ENCODE data around the gene CLEC16A. TPM values are rescaled to one million over a fixed set of nuclear protein-coding genes. Genes with fewer than 3 reads are reported as not detected.

The CLEC16A gene
- total and polyA plus RNA-seq, 2 donors (not counting 1 experiment from before 2014, with no cell fraction given): 21.9 to 79.5 TPM

DNA sequence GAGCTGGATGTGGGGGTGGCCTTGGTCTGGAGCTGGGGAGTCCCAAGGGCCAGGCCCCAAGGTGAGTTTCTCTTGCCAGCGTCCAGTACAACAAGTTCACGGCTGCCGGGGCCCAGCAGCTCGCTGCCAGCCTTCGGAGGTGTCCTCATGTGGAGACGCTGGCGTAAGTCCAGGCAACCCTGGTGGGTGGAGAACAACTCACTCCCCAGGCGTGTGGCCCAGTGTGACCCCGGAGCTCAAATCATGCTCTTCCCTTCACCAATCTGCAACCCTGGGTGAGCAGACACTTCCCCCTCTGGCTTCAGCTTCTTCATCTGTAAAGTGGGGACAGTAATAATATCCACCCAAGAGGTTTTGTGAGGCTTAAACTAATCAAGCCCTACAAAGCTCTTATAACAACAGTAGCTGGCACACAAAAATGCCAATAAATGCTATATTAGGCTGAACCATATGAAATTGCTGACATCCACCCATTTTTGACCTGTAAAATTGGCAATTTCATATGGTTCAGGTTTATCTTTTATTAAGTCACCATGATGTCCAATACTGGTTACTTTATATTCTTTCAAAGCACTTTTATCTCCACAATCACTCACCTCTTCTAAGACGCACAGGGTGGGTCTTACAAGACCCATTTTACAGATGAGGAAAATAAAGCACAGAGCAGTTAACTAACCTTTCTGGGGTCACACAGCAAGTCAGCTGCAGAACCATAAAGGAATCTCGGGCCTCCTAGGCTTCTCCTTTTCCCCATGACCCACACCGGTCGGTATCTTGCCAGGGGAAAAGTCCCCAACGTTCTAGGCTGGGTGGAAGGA is 21.8 kb upstream of the CLEC16A start:
- Mint-ChIP-seq H3K27ac (peak overlapping the region; percentile 71), H3K4me1 (peaks cover 37% of the 10 kb centered on the region), H3K27me3 (no peaks in the 10 kb centered on the region), H3K9me3 (ENCODE audit: insufficient read depth) (no peaks in the 10 kb centered on the region), H3K4me3 (no peak overlapping the region)
- H3K36me3 ChIP-seq (replicated peaks in 1 of 2; ENCODE audit: control extremely low read depth in 1 of 2, control insufficient read depth in 1 of 2, extremely low read depth in 1 of 2, insufficient read depth in 2 of 2, low read length in 1 of 2): peaks cover 3 to 86% of the 10 kb centered on the region in 2 experiments
- no peak overlapping the region for H3K4me3 ChIP-seq (ENCODE audit: control extremely low read depth in 1 of 5, extremely low read depth in 1 of 5, insufficient read depth in 1 of 5, low read depth in 2 of 5, low read length in 4 of 5)
- CTCF ChIA-PET: interaction anchor here (0.9 to 2.4 kb wide), 7 partner anchors 9 to 409 kb away, joined by 3 to 8 read pairs (median 3); partner anchors contain the start of gene CIITA
- POLR2A ChIA-PET: interaction anchor here (0.6 to 0.9 kb wide), 2 partner anchors 18 to 43 kb away, joined by 3 read pairs; no protein-coding TSS in a partner anchor
- H3K79me2 ChIP-seq (ENCODE audit: control insufficient read depth, insufficient read depth, low read length): peaks cover 9% of the 10 kb centered on the region
- H2AFZ ChIP-seq (ENCODE audit: insufficient read depth, low read depth, low read length, poor library complexity, severe bottlenecking): no peak overlapping the region
- peaks cover 19 to 39% of the 10 kb centered on the region in 2 donors for H3K4me1 ChIP-seq (ENCODE audit: control insufficient read depth in 2 of 2, insufficient read depth in 2 of 2, low read length in 2 of 2)
- 99% methylated on average over 8 of the region's 14 CpGs for WGBS (ENCODE audit: insufficient coverage)
- H4K20me1 ChIP-seq (ENCODE audit: control insufficient read depth, insufficient read depth, low read length, poor library complexity, severe bottlenecking): peaks cover 85% of the 10 kb centered on the region
- peak overlapping the region in 1 of 2 donors; percentile 3 for H3K27ac ChIP-seq (ENCODE audit: low read length in 2 of 2)
- DNase-seq (no peak), ATAC-seq (ENCODE audit: low read depth) (no peak)
- intact Hi-C loops (cut with micrococcal nuclease): no loop called here
- TF ChIP-seq, protein P1, sequence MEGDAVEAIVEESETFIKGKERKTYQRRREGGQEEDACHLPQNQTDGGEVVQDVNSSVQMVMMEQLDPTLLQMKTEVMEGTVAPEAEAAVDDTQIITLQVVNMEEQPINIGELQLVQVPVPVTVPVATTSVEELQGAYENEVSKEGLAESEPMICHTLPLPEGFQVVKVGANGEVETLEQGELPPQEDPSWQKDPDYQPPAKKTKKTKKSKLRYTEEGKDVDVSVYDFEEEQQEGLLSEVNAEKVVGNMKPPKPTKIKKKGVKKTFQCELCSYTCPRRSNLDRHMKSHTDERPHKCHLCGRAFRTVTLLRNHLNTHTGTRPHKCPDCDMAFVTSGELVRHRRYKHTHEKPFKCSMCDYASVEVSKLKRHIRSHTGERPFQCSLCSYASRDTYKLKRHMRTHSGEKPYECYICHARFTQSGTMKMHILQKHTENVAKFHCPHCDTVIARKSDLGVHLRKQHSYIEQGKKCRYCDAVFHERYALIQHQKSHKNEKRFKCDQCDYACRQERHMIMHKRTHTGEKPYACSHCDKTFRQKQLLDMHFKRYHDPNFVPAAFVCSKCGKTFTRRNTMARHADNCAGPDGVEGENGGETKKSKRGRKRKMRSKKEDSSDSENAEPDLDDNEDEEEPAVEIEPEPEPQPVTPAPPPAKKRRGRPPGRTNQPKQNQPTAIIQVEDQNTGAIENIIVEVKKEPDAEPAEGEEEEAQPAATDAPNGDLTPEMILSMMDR (IDR thresholded peaks at IDR 0.05): no peak
- TF ChIP-seq EZH2 (IDR thresholded peaks at IDR 0.05; ENCODE audit: borderline replicate concordance, insufficient read depth, low read depth, low read length, poor library complexity, severe bottlenecking): no peak
- H3K9ac ChIP-seq (ENCODE audit: low read length): no peak overlapping the region
- no peaks in the 10 kb centered on the region for H3K27me3 ChIP-seq (replicated peaks in 1 of 4; ENCODE audit: control extremely low read depth in 1 of 4, control insufficient read depth in 3 of 4, insufficient read depth in 4 of 4, low read length in 3 of 4)
- H3K9me3 ChIP-seq (ENCODE audit: control extremely low read depth in 1 of 3, control insufficient read depth in 2 of 3, insufficient read depth in 1 of 3, low read length in 2 of 3): peaks cover 0 to 5% (median 0%) of the 10 kb centered on the region in 3 donors
- H3K4me2 ChIP-seq (replicated peaks; ENCODE audit: low read depth, low read length, poor library complexity, severe bottlenecking): no peak overlapping the region
